GM19372 (cell line): Measurements from ENCODE around the gene AACS.
"Not testable (repeated sequence)": the region's sequence is repeated elsewhere in the genome, so short reads cannot be mapped to it uniquely, and the experiment has no call there.

Source experiments
- ATAC-seq: cut with Tn5 transposase; IDR thresholded peaks from one replicate; pipeline ENCODE4 v1.9.1; 2021; ENCODE audit warnings: mild to moderate bottlenecking, low read depth, moderate library complexity; ENCODE audit not compliant: unreplicated experiment

AACS gene

GRCh38 chr12:125090437-125090836, 25.2 kb downstream of the AACS start:
- no peak for ATAC-seq

GRCh38 chr12:125091401-125091800, 26.2 kb downstream of the AACS start:
- ATAC-seq: no peak

- no peak for ATAC-seq
Measured at GRCh38 chr12:125092108-125092871, 27.1 kb downstream of the AACS start.

GRCh38 chr12:125092872-125093680, 27.8 kb downstream of the AACS start:
- ATAC-seq: no peak

GRCh38 chr12:125093681-125094330, 28.6 kb downstream of the AACS start:
- no peak for ATAC-seq

GRCh38 chr12:125096894-125097293, 31.7 kb downstream of the AACS start:
- ATAC-seq: no peak

- no peak for ATAC-seq
Measured at GRCh38 chr12:125097427-125097826, 32.2 kb downstream of the AACS start.

GRCh38 chr12:125098676-125099408, 33.6 kb downstream of the AACS start:
- ATAC-seq: no peak

GRCh38 chr12:125099409-125099782, 34.2 kb downstream of the AACS start:
- ATAC-seq: no peak

GRCh38 chr12:125100551-125101434, 35.6 kb downstream of the AACS start:
- ATAC-seq: no peak

- no peak for ATAC-seq
Measured at GRCh38 chr12:125104982-125105381, 39.7 kb downstream of the AACS start.

GRCh38 chr12:125105600-125105999, 40.4 kb downstream of the AACS start:
- no peak for ATAC-seq

- no peak for ATAC-seq
Measured at GRCh38 chr12:125110641-125111360, 45.6 kb downstream of the AACS start.

- no peak for ATAC-seq
Measured at GRCh38 chr12:125111403-125111802, 46.2 kb downstream of the AACS start.

- not testable (repeated sequence) for ATAC-seq
Measured at GRCh38 chr12:125112614-125113013, 47.4 kb downstream of the AACS start.

GRCh38 chr12:125113263-125113662, 48.0 kb downstream of the AACS start:
- ATAC-seq: no peak

- ATAC-seq: no peak
Measured at GRCh38 chr12:125113789-125114188, 48.6 kb downstream of the AACS start.

GRCh38 chr12:125114365-125115141, 49.3 kb downstream of the AACS start:
- ATAC-seq: no peak
